ENCODE results near the gene MAPKAPK3. TPM values are rescaled to one million over a fixed set of nuclear protein-coding genes. Genes with fewer than 3 reads are reported as not detected.

Gene MAPKAPK3
- total and polyA plus RNA-seq, 12 donors: 134 to 496 (median 328) TPM

DNA sequence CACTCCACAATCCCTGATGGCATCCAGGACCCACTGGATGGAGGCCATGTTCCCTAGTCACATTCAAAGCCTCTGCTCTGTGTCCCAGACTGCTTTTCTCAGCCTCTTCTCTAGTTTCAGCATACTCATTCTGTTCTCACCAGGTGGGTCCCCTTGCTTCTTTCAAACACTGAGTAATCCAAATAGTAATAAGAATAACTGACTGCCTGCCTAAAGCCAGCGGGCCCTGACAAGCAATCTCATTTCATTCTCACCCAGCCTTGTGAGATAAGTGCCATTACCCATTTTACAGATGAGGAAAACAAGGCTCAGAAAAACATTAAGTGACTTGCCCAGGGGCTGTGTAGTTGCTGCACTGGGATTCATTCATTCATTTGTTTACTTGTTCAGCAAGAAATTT, 25.4 kb downstream of the MAPKAPK3 start:
- 93 to 97% methylated on average over 1 of the region's 1 CpG for WGBS, 2 donors
- no peak overlapping the region for H3K4me3 ChIP-seq
- no peaks in the 10 kb centered on the region for H3K27me3 ChIP-seq
- DNase-seq: no peak
- peaks cover 21 to 79% (median 54%) of the 10 kb centered on the region in 9 donors for H3K4me1 ChIP-seq
- TF ChIP-seq, protein P1, sequence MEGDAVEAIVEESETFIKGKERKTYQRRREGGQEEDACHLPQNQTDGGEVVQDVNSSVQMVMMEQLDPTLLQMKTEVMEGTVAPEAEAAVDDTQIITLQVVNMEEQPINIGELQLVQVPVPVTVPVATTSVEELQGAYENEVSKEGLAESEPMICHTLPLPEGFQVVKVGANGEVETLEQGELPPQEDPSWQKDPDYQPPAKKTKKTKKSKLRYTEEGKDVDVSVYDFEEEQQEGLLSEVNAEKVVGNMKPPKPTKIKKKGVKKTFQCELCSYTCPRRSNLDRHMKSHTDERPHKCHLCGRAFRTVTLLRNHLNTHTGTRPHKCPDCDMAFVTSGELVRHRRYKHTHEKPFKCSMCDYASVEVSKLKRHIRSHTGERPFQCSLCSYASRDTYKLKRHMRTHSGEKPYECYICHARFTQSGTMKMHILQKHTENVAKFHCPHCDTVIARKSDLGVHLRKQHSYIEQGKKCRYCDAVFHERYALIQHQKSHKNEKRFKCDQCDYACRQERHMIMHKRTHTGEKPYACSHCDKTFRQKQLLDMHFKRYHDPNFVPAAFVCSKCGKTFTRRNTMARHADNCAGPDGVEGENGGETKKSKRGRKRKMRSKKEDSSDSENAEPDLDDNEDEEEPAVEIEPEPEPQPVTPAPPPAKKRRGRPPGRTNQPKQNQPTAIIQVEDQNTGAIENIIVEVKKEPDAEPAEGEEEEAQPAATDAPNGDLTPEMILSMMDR (IDR thresholded peaks at IDR 0.05): no peak
- peak overlapping the region in 2 of 10 donors; percentile 52 to 88 for H3K27ac ChIP-seq
- H3K9me3 ChIP-seq: no peaks in the 10 kb centered on the region
- intact Hi-C loops (cut with DNase I): no loop called here
- peaks cover 0 to 82% (median 22%) of the 10 kb centered on the region in 9 donors for H3K36me3 ChIP-seq
- no peak for ATAC-seq

DNA sequence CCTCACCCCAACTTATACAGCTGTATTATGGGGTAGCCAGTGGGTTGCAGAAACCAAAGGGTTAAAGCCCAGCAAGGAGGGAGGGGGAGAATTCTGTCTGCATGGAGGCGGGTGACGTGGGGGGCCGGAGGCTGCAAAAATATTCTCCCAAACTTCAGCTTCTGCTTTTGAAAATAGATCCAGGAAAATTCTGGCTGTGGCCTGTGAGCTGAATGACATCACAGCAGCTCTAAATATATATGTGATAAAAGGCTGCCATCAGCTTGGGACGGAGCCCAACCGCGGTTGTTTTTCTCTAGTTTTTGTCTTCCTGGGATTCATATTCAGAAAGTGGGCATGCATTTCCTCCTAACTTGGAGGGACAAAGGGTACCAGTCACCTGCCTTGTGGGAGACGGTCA, 27.6 kb downstream of the MAPKAPK3 start:
- ATAC-seq: peak in 3 of 8 donors; percentile 25 to 39 (median 26)
- H3K4me3 ChIP-seq: no peak overlapping the region
- H3K27ac ChIP-seq: peak overlapping the region; percentile 48 to 89 (median 80)
- no peaks in the 10 kb centered on the region for H3K9me3 ChIP-seq
- intact Hi-C loops (cut with DNase I): no loop called here
- peaks cover 5 to 79% (median 51%) of the 10 kb centered on the region in 9 donors for H3K4me1 ChIP-seq
- peaks cover 0 to 98% (median 30%) of the 10 kb centered on the region in 9 donors for H3K36me3 ChIP-seq
- no peaks in the 10 kb centered on the region for H3K27me3 ChIP-seq
- DNase-seq: peak in 1 of 2 donors; percentile 41
- TF ChIP-seq, protein P1 (IDR thresholded peaks at IDR 0.05): no peak
- whole genome bisulfite sequencing, 2 donors: 11 to 28% methylated on average over 7 of the region's 7 CpGs

DNA sequence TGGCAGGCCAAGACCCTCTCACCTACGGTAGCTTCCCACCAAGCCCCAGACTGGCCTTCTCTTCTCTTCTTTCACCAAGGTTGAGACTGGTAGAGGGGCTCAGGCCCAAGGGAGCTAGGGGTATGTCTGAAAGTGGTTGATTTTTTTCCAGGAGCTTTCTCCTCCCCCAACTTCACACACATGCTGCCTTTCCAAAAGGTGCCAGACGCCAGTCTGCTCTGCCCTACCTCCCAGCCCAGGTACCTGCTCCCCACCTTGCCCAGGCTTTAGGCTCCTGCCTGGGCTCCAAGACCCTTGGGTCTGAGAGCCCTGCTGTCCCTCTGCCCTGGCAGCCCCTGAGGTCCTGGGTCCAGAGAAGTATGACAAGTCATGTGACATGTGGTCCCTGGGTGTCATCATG, 28.4 kb downstream of the MAPKAPK3 start:
- Histone ChIP-seq H3K36me3 (peaks cover 0 to 90% (median 30%) of the 10 kb centered on the region in 9 donors), H3K4me1 (peaks cover 8 to 83% (median 56%) of the 10 kb centered on the region in 9 donors), H3K27me3 (no peaks in the 10 kb centered on the region), H3K4me3 (no peak overlapping the region), H3K9me3 (no peaks in the 10 kb centered on the region), H3K27ac (peak overlapping the region; percentile 44 to 89 (median 80))
- intact Hi-C loops (cut with DNase I): no loop called here
- TF ChIP-seq, protein P1 (IDR thresholded peaks at IDR 0.05): no peak
- 59 to 64% methylated on average over 2 of the region's 2 CpGs for WGBS, 2 donors
- DNase-seq: no peak
- no peak for ATAC-seq

DNA sequence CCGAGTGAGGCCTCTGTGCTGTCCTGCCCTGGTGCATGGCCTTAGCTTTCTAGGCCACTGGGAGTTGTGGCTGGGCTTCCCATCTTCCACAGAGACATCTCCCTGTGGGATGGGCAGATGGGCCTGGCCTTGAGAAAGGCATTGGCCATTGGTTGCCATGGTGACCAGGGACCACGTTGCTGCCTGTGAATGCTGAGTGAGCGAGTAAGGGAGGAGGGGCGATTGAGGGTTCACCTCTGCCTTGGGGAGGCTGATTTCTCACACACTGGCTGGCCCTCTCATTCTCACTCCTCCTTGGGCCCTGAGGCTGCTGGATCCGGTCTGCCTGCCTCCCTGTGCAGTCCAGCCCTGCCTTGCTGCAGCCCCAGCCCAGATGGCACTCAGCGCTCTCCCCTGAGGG, 31.4 kb downstream of the MAPKAPK3 start:
- H3K36me3 ChIP-seq: peaks cover 0 to 61% (median 23%) of the 10 kb centered on the region in 9 donors
- TF ChIP-seq, protein P1 (IDR thresholded peaks at IDR 0.05): no peak
- 46 to 60% methylated on average over 6 of the region's 6 CpGs for WGBS, 2 donors
- H3K4me3 ChIP-seq: no peak overlapping the region
- DNase-seq (no peak), ATAC-seq (peak in 1 of 8 donors; percentile 9)
- H3K27ac ChIP-seq: peak overlapping the region; percentile 54 to 89 (median 82)
- no peaks in the 10 kb centered on the region for H3K27me3 ChIP-seq
- H3K9me3 ChIP-seq: no peaks in the 10 kb centered on the region
- peaks cover 12 to 92% (median 52%) of the 10 kb centered on the region in 9 donors for H3K4me1 ChIP-seq
- intact Hi-C loops (cut with DNase I): loop anchor here in 1 of 10 donors (2.0 kb wide), 1 partner anchor 30 kb away; no protein-coding TSS in a partner anchor

Measured in heart right ventricle (tissue), 16 donors.